Measurements from ENCODE around the gene DDX54.
"Not testable (repeated sequence)": the region's sequence is repeated elsewhere in the genome, so short reads cannot be mapped to it uniquely, and the experiment has no call there.

DDX54 gene

DNA sequence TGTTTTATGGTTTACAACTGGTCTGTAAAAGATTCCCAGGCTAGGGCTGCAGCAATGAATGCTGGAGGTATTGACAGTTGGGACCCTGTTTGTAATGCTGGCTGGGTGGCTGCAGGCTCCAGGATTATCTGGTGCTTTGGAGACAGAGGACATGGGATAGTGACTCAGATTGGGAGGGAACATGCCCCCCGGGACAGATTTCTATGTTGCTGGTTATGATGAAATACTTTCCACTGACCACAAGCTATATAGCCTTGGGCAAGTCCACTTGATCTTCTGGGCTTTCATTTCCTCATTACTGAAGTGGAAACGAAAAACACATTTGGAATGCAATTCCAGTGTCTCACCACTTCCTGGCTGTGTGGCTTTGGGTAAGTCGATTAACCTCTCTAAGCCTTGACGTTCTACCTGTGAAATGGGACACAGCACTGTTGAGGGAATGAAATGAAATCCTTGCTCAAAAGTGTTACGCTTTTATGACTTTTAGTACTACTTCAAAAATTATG, 29.7 kb upstream of the DDX54 start:
- DNase-seq = no peak

DNA sequence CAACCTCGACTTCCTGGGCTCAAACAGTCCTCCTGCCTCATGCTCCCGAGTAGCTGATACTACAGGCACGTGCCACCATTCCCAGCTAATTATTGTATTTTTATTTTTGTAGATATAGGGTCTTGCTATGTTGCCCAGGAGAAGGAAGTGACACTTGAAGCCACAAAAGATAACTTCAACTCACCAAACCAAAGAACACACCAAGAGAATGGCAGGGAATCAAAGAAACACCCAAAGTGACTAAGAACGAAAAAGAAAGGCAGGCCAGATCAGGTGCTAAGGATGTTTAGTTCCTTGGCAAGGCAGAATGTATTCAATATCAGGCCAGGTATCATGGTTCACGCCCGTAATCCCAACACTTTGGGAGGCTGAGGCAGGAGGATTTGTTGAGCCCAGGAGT, 25.9 kb upstream of the DDX54 start:
- no peak for DNase-seq

DNA sequence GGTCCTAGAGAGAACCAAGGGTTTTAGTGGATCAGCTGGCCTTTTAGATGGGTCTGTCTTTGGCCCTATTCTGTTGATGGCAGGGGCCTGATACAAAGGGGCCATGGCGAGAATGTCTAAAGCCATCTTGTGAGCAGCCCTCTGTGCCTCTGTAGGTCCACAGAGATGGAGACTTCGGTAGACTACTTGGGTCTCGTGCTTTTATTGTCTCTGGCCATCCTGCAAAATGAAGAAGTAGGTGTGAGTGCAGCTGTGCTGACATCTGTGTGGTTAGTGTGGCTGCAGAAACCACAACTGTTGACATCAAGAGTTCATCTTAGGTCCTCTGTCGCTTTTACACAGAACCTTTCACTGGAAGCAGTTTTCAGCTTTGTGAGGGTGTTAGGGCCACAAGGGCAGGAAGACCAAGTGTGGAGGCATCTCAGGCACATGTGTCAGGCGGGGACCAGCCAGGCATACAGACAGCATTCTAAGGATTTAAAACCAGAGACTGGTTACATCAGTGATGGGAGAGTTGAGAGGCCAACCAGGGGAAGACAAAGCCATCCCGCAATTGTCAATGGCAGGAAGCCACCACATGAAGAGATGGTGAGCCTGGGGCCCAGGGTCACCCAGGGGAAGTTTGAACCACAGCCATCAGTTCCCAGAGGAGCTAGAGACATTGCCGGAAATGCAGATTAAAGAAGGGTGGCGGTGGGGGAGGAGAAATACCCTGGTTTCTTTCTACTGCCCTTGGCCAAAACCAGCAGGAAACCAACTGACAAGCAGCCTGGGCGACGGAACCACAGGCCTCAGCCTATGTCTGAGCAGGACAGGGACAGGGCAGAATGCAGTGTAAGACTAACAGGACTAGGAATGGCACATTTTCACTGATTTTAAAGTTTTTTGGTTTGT, 23.0 kb upstream of the DDX54 start:
- no peak for DNase-seq

DNA sequence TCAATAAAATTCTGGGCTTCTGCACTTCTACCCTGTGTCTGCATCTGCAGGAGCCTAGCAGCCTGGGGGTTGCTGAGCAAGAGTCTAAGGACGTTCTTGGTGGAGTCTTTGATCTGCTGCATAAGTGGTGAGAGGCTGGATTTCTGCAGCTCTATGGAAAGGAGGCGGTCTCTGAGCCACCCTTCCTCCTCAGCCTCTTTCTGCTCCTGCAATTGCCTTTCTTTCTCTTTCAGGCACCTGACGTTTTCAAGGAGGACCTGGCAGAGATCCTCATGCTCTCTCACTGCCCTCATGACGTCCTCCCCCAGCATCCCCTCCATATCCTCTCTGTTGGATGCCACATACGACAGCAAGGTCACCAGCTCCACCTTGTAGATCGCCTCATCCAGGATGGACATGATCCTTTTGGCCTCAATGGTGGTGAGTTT, 22.3 kb upstream of the DDX54 start:
- DNase-seq = no peak

DNA sequence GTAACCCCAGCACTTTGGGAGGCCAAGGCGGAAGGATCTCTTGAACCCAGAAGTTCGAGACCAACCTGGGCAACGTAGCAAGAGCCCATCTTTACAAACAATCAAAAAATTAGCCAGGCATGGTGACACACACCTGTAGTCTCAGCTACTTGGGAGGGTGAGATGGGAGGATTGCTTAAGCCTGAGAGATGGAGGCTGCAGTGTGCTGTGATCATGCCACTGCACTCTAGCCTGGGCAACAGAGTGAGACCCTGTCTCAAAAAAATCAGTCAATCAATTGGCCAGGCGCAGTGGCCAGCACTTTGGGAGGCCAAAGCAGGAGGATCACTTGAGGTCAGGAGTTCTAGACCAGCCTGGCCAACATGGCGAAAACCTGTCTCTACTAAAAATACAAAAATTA, 21.5 kb upstream of the DDX54 start:
- not testable (repeated sequence) for DNase-seq

DNA sequence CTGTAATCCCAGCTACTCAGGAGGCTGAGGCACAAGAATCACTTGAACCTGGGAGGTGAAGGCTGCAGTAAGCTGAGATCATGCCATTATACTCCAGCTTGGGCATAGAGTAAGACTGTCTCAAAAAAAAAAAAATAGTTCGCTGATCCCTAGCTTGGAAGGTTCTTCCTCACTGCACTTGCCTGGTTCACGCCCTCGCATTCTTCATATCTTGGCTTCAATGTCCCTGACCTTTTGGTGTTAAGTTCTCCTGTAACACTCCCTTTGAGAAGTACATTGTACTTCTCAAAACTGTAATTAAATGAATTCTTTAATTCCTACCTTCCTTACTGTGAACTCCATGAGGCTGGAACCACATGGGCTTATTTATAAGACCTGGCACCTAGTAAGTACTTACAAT, 19.5 kb upstream of the DDX54 start:
- no peak for DNase-seq

DNA sequence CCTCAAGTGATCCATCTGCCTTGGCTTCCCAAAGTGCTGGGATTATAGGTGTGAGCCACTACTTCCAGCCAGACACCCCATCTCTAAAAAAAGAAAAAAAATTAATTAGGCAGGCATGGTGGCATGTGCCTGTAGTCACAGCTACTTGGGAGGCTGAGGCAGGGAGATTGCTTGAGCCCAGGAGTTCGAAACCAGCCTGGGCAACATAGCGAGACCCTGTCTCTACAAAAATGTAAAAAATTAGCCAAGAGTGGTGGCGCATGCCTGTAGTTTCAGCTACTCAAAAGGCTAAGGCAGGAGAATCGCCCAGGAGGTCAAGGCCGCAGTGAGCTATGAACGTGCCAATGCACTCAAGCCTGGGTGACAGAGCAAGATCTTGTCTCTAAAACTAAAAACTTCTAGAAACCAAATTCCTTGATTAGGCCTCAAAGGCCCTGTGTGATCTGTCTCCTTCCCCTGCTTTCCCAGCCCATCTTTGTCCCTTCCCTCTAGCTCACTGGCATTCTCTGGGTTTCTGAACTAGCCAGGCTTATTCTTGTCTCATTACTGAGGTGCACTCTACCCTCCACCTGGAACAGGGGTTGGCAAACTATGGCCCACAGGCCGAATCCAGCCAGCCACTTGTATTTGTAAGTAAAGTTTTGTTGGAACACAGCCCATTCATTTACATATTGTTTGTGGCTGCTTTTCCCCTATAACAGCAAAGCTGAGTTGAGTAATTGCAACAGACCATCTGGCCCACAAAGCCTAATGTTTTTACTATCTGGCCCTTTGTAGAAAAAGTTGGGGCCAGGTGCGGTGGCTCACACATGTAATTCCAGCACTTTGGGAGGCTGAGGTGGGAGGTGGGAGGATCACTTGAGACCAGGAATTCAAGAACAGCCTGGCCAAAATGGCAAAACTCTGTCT, 18.8 kb upstream of the DDX54 start:
- DNase-seq = no peak

DNA sequence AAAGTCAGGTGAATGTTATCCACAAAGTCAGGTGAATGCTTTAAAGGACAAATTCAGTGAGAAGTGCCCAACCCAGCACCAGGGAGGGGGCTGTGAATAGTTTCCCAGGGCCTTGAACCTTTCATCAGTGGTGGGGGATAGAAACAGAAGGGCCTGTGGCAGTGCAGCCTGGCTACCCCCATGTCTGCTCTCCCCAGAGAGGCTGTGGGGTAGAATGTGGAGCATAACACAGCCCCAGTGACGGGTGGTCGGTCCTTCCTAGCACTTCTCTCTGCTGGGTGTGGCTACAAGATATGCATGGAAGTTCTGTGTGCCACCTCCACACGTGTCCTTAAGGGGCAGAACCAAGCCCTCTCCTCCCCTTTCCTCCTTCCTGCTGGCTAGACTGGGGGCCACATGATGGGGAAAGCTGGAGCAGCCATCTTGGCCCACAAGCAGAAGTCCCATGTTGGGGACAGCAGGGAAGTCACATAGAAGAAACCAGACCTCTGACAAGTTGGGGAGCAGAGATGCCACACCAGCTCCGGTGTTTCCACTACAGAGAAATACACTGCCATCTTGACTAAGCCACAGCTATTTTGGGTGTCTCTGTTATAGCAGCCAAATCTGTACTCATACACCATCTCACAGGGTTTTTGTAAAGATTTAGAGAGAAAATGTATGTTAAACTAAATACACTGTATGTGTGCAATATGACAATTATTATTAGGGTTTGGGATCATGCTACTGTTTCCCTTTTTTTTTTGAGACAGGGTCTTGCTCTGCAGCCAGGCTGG, 17.2 kb upstream of the DDX54 start:
- DNase-seq = no peak

DNA sequence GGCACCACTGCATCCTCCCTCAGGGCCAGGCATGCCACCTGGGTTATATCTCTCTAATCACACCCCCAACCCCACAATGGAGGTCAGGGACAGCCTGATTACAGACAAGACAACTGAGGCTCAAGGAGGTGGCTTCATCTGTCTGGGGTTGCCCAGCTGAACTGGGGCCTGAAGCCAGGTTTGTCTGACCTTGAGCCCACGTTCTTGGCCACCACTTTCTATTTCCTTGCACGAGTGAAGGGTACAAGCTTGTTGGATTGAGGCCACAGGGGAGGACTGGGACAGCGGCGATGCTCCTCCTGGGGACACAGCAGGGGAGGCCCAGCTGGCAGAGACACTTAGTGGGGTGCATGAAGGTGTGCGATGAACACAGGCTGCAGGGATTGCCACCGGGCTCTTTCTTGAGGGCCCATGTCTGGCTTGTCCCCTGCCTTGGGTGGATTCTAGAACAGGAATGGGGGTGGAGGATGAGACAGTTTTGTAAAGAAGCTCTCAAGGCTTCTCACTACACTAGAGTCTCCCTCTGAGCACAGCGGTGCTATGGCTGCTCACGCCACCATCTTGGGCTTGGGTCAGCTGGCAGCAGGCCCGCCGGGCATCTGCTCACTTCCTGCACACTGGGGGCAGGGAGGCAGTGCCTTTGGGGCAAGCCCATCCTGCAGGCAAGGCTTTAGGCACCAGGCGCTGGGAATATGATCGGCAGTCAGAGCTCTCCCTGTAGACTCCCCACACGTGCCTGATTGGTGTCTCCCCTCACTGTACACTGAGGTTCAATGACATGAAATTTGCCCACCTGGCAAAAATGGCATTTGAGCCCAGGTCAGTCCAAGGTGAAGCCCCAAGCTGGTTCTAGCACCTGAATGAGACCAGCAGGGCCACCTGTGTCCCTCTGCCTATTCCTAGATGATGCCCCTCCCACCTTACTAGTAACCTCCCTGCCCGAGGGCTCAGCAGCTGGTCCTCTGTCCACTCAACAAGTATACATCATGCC, 16.2 kb upstream of the DDX54 start:
- DNase-seq = no peak

DNA sequence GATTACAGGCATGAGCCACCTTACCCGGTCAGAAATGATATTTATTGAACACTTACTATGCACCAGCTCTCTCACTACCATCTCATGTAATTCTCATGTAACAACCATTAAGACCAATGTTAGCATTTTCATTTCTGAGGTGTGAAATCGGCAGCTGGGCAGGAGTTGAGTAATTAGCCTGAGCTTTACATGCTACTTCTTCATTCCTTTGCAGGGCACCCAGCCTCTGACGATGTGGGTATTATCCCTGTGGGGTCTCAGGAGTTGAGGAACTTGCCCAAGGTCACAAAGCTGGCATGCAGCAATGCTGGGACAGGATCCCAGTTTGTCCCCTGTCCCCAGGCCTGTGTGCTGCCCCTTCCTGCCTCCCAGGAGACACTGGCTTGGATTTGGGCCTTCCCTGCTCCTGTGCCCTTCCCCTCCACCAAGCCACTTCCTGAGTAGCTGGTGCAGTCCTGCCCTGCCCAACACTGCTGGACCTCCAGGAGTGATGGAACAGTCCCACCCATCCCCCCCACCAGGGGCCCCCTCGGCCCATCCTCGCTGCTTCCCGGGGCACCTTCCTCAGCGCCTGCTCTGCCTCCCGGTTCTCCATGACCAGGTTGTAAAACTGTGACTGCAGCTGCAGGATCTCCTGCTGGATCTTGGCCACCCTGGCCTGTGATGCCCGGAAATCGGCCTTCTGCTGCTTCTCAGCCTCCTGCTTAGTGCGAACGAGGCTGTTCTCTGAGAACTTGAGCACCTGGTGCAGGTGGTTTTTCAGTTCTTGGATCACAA, 14.9 kb upstream of the DDX54 start:
- no peak for DNase-seq

DNA sequence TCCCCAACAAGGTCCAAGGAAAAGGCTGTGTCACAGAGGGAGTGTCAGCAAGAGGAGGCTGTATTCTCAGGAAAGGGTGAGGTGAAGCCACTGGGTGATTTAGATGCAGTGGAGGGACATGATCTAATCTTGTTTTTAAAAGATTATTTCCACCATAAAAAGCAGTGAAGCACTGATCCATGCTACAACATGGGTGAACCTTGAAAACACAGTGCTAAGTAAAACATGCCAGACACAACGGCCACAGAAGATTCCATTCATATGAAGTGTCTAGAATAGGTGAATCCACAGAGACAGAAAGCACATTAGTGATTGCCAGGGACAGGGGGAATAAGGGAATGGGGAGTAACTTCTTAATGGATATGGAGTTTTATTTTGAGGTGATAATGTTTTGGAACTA, 13.0 kb upstream of the DDX54 start:
- no peak for DNase-seq

DNA sequence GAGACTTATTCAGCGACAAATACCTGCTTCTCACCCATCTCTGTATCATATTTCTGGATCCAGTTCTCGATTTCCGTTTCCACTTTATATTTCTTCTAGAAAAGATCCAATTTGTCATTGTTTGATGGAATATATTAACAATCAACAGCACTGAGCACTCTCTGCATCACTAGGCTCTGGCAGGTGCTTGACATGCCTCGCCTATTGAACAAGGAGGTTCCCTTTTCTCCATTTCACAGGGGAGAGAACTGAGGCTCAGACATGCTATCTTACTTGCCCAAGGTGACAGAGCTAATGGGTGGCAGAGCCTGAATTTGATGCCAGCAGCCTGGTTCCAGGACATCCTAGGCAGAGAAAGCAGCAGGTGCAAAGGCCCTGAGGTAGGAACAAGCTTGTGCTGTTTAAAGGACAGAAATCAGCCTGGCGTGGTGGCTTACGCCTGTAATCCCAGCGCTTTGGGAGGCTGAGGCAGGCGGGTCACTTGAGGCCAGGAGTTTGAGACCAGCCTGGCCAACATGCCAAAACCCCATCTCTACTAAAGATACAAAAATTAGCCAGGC, 12.3 kb upstream of the DDX54 start:
- DNase-seq = no peak

DNA sequence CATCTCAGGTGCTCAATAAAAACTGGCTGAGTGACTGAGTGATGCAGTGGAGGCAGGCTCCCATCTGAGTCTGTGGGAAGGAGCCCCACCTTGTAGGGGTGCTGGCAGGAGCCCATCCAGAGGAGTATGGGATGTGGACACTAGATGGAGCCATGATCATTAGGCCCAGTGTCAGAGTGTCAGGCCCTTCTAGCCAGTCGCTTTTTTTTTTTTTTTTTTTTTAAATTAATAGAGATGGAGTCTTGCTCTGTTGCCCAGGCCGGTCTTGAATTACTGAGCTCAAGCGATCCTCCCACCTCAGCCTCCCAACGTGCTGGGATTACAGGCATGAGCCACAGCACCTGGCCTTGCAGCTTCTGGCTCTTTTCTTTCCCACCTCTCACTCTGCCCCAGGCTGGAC, 11.7 kb upstream of the DDX54 start:
- DNase-seq = peak; percentile 27

DNA sequence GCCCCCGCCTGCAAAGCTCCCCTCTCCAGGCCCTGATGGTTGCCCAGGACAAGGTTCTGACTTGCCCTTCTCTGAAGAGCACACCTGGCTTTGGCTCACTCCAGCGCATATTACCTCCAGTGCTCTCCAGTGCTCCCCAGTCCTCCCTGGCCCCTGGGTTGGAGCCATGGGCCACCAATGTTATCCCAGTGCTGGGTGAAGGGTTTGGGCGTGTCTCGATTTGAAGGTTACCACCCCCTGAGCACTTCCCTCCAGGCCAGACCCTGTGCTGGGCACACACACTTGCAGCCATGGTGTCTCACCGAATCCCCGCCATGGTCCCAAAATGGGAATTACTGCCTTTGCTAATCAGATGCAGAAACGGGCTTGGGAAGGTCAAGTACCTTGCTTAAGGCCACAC, 11.3 kb upstream of the DDX54 start:
- DNase-seq = no peak

DNA sequence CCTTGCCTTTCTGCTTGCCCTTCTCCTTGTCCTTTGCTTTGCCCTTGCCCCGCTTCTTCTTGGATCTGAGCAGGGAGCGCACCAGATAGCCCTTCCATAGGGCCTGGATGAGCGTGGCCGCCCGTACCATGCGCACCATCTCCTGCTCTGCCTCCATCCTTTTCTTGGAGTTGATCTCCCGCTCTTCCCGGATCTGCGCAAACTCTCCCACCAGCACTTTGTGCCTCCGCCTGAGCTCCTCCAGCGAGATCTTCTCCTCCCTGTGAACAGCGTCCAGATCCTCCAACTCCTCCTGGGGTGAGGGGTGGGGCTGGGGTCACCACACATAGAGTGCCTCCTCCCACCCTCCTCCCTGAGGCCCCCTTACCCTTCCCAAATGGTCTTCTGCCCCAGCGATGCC, 10.3 kb upstream of the DDX54 start:
- no peak for DNase-seq

DNA sequence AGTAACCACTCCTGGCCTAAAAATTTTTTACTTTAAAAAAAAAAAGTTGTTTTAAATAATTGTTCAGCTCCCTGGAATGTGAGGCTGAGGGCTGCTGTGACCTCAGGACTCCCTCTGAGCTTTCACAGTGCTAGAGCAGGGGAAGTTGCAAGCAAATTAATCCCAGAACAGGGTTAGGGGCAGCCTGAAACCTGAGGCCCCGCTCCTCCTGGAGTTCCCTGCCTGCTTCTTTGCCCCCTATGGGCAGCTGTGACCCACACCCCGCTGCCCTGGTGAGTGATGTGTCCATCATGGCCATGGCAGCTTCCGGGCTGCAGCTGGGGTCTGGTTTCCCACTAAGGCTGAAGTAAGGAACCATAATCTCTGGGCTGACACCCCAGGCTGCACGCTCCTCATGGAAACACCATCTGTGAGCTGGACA, 9.7 kb upstream of the DDX54 start:
- DNase-seq = no peak

DNA sequence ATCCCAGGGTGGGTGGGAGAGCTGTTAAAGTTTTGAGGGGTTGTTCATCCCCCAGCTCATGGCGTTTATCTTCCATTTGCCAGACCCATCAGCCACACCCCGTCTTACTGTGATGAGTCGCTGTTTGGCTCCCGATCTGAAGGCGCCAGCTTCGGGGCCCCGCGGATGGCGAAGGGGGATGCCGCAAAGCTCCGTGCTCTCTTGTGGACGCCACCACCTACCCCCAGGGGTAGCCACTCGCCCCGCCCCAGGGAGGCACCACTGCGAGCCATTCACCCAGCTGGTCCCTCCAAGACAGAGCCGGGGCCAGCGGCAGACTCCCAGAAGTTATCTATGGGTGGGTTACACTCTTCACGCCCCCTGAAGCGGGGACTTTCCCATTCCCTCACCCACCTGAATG, 5.9 kb upstream of the DDX54 start:
- no peak for DNase-seq

DNA sequence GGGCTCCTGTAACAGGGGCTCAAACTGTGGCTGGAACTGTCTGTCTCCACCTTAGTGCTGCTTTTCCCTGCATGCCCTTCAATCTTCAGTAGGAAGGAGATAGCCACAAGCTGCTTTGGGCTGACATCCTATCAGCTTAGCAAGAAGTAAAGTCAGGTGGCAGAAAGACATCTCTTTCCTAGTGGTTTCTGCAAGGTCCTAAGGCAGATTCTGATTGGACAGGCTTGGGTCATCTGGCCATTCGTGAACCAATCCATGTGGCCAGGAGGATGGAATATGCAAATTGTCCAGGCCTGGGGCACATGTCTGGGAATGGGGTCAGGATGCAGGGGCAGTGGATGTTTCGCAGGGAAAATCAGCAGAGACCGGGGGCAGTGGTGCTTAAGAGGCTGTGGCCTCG, 5.5 kb upstream of the DDX54 start:
- no peak for DNase-seq

DNA sequence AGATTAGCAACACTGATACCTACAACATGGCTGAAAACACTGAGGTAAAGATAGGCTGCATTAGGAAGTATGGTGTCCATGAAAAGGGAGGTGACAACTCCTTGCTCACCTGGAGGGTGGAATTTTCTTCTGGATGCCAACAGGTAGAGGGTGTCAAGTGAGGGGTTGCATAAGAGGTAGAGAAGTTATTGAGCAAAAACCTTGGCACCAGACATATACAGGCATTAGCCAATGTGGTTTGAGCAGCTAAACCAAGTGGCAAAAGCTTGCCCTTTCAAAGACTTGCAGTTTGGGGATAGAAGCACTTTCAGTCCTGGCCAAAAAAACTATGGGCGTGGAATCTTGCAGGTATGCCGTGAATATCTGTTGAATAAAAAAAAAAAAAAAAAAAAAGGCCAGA, 4.1 kb upstream of the DDX54 start:
- no peak for DNase-seq

DNA sequence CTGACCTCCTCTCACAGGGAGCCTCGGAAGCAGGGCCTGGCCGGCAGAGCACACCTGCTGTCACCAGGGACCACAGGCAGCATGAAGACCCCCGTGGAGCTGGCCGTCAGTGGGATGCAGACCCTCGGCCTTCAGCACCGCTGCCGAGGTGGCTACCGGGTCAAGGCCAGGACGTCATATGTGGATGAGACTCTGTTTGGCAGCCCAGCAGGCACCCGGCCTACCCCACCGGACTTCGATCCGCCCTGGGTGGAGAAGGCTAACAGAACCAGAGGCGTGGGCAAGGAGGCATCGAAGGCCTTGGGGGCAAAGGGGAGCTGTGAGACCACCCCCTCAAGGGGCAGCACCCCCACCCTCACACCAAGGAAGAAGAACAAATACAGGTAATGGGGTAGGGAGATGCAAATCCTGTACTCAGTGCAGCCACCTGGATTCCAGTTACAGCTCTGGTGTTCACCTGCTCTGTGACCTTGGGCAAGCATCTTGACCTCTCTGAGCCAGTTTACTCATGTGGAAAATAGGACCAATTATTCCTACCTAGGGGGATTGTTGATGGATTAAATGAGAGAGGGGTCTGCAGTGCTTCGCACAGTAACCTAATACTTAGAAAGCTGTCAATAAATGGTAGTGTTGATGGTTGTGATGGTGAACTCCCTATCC, 1.5 kb upstream of the DDX54 start:
- DNase-seq = no peak
